HG02759 (cell line): Measurements from ENCODE around the gene TANK.
"Not testable (repeated sequence)": the region's sequence is repeated elsewhere in the genome, so short reads cannot be mapped to it uniquely, and the experiment has no call there.

Experiments
- ATAC-seq: cut with Tn5 transposase; IDR thresholded peaks from one replicate; pipeline ENCODE4 v1.9.1; 2021; ENCODE audit warnings: mild to moderate bottlenecking, moderate library complexity; ENCODE audit not compliant: unreplicated experiment

TANK gene

DNA sequence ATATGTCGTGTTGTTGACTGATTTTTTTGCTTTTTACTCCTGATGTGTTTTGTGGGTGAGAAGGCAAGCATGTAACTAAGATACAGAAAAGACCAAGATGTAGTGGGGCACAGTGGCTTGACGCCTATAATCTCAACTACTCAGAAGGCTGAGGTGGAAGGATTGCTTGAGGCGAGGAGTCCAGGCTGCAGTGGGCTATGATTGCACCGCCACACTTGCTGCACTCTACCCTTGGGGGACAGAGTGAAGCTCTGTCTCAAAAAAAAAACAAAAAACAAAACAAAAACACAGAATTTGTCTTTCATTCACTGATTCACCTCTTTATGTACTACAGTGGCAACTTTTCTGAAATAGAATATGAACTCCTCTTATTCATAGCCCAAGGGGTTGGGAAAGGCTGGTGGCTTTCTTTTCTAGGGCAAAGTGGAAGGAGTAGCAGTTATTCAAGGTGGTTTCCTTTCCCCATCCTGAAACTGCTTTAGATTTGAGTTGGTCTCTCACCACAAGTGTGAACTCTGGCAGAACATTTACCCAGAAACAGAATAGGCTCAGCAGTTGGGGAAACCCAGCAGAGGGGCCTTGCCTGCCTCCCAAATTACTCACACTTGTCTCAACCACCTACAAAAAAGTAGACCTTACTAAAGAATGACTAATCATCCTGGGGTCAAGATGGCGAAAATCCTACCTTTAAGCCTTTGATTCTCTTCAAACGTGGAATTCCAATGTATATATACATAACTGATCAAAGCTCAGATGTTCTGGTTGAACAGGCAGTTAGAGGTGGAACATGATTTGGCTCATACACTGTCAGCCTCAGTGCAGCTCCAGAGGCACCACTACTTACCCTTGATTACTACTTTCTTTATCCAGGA, 6.5 kb downstream of the TANK start:
- ATAC-seq: peak; percentile 85

DNA sequence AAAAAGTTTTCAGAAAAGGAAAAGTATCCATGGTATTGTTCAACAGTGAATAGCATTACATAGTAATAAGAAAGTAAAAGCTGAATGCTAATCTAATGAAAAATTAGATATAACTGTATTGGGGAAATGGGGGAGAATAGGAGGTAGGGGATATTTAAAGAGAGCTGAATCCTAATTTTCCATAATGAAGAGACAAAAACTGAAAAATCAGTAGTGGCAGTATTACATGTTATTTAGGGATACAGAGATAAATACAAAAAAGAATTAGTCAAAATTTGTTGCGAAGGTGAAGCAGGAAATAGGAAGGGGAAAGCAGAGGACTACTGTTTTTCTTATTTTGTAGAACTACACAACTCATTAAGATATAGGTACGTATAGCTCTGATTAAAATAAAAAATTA, 9.1 kb downstream of the TANK start:
- no peak for ATAC-seq

DNA sequence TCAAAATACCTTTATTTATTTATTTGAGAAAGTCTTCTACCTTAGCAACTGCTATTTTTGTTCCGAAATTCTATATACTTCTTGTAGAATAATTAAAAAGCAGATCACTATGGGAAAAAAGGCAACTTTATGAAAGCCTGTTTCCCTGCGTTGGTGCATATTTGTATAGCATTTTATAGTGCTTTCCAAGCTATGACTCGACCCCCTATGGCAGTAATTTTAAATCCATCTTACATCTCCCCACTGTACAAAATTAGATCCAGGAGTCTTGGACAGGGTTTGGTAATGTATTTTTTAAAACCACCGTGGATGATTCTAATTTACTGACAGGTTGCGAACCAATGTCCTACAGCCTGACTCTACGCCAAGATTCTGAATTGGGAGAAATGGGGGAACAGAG, 10.1 kb downstream of the TANK start:
- no peak for ATAC-seq

DNA sequence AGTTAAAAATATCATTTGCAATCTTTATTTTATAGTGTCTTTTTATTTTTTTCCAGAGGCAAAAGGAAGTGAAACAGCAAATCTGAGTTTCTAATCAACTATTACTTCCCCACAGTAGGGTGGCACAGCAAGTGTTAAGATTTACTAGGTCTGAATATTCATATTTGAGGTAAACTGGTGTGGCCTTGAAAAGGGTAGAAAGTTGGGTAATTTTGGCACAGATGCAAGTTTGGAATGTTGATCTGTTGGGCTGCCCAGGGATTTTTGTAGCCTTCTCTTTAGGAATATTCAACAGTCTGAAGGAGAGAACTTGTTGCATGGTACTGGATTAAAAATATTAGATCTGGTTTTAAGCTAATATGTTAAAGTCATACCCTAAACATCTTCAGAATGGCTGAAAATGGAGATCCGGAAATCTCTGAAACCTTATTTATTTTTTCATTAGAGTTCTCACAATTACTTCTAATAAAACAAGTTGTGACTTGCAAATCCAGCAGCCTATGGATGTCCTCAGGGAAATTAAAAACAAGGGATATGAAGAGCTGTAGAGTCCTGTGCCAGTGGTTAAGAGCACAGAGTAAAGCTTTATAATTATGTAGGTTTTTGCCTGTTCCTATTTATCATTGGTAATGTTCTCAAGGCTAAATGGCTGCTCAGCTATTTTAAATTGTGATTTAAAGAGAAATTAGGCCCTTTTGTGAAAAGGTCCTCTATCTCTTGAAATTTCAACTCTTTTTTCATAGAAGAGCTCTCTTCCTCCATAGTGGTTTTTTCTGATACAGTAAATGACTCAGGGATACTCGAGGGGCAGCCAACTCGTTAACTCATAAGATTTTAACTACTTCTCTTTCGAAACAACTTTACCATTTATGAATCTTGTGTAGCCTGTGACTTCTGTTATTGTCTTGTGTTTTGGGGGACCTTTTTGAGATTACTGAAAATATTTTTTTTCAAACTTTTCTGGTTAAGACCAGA, 11.0 kb downstream of the TANK start:
- no peak for ATAC-seq

DNA sequence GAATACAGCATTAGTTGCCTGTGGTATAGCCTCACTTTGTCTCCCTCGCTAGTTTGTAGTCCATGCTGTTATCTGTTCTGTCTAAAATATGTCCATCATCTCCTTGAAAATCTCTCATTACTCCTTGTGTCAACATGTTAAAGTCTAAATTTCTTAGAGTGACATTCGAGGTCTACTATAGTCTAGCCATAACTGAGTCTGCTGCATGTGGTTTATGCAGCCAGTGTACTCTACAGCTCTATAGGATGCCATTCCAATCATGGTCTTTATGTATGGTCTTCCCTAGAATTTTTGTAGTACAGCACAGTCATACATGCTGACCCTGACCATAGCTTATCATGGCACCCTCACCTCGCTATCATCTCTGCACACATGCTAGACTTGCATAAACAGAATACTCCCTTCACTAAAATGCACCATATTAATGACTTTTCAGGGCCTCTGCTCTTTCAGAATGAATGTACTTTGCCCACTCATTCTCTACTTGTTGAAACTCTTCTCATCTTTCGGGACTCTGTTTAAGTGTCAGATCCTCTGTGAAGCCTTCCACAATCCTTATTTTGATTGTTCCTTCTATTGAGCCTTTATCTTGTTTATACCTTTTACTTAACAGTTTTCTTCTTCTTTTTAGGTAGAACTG, 12.8 kb downstream of the TANK start:
- peak; percentile 67 for ATAC-seq

DNA sequence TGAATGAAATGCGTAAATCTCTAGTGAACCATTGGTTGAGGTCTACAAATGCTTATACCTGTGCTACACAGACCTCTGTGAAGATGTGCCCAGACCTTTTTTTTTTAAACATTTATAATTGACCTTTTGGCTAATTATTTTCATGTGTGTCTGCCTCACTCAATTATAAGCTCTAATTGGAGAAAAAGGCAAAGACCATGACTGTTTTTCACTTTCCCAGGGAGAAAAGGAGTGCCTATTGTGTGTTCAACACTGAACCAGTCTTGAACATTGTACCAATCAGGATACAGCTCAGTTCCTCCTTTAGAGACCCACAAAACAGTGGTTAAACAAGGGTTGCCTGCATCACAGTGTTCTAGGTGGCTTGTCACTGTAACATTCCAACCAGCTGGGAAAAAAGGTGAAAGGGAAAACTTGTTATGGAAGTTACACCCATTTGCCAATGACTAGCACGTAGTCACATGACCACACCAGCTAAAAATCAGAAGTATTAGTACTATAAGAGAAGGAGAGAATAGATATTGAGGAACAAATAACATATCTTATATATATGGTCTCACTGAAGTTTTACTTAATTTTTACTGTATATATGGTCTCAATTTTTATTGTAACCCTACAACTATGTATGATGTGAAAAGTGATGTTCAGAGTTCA, 13.4 kb downstream of the TANK start:
- ATAC-seq: peak; percentile 29

DNA sequence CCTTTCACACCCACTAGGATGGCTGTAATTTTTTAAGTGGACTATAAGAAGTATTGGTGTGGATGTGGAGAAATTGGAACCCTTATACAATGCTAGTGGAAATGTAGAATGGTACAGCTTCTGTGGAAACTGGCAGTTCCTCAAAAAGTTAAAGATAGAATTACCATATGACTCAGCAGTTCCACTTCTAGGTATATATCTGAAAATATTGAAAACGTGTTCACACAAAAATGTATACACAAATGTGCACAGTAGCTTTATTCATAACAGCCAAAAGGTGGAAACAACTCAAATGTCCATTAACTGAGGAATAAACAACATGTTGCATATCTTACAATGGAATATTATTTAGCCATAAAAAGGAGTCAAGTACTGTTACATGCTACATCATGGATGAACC, 17.7 kb downstream of the TANK start:
- no peak for ATAC-seq

DNA sequence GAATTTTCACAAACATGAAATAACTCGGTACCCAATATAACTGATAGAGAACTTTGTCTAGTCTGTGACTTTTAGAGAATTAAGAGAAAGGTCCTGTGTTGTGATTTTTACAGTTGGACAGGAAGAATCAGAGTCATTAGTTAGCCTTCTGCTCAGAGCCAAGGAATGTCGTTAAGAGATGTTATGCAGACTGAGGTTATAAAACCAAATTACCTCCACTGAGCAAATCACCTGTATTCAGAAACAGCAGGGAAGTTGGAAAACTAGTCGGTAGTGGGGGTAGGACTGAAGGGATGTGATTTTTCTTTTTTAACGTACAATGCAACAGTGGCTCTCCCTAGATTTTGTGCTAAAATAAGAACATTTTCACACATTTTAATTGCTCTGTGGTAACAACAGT, 18.5 kb downstream of the TANK start:
- no peak for ATAC-seq

DNA sequence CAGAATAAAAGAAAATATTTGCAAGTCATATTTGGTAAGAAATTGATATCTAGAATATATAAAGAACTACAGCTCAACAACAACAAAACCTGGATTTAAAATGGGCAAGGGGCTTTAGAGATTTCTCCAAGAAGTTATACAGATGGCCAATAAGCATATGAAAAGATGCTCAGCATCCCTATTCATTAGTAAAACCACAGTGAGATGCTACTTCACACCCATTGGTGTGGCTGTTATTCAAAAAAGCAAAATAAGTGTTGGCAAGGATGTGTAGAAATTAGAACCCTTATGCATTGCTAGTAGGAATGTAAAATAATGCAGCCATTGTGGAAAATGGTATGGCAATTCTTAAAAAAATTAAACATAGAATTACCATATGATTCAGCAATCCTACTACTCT, 29.8 kb downstream of the TANK start:
- no peak for ATAC-seq

DNA sequence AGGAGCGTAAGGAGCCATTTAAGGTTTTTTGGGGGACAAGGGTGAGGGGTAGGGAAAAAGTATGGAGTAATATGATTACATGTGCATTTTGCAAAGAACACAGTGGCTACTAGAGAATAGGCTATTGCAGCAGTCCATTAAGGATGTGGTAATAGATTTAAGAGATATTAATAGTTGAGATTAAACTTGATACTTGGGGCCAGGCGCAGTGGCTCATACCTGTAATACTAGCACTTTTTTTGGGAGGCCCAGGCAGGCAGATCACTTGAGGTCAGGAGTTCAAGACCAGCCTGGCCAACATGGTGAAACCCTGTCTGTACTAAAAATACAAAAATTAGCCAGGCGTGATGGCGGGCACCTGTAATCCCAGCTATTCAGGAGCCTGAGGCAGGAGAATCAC, 35.4 kb downstream of the TANK start:
- ATAC-seq: not testable (repeated sequence)

DNA sequence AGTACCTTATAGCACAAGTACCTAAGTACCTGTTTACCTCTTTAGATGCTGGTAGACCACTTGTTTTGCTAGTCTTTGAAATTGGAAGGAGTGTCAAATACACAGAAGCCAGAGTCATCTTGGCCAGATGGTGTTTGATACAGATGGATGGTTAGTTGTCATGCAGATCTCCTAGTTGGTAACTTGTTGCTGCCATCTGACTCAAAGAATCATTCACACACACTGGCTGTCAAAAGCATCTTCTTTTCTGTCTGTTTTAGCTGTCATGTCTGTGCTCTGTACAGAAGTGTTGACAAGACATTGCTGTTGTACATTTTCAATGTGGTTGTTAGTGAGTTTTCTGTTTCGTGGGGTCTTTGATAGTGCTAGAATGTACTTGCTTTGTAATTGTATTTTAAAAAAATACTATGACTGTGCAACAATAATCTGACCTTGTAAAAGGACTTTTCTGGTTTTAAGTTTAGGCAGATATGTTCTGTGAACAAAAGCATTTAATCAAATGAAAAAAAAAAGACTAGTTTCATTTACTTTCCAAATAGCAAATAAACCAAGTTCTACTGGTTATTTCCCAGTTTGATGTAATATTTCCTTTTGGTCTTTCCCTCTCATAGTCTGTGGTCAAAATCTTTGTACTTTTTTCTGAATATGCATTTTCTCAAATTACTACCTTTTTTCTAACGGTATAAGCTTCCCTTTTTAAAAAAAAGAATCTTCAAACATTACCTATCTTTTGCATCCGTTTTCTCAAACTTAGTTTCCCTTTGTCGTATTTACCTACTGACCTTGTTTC, 39.9 kb downstream of the TANK start:
- peak; percentile 89 for ATAC-seq

DNA sequence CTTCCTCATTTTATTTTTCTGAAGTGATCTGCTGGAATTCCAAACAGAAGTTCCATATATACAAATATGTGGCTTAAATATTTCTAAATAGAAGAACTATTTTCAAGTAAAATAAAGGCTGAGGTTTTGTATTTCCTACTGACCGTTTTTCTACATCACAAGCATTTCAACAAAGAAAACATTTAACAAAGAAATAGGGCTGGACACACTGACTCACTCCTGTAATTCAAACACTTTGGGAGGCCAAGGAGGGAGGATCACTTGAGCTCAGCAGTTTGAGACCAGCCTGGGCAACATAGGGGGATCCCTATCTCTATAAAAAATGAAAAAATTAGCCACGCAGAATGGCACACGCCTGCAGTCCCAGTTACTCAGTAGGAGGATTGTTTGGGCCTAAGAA, 44.6 kb downstream of the TANK start:
- ATAC-seq: no peak

DNA sequence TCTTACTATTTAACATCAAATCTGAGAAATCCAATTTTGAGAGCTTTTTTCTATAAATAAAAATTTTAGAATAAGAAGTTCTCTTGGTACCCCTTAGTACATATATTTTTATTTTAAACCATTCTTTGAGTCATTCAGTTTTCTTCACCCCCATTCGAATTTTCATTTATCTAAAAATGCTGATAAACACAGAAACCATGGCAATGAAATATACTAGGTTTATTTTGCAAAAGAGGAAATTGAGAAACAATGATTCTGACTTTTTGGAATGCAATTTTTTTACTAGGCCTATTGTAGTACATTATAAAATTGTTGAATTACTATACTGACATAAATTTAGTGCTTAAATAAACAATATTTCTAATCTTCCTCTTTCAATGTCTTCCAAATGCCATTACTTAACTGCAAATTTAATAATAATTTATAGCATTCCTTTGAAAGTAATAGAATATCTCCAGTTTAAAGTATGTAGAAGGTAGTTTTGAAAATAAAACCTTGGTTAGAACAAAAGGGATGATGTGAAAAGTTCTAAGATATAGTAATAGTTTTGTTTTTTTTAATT, 46.3 kb downstream of the TANK start:
- no peak for ATAC-seq

DNA sequence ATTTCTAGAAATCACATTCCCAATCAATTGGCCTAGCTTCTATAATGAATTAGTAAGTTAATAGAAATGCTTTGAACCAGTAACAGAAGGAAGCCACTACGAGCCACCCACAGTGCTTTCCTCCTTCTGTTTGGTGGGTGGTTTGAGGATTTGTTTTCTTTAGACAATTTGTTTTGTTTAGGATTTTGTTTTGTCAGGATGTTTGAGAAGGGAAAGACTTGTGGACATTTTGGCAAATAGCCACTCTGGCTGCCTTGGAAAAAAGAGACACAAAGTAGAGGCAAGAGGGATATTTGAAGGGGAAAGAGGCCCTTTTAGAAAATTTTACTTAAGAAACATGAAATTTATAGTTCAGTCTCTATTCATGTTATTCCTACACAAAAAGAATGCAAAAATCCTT, 47.7 kb downstream of the TANK start:
- no peak for ATAC-seq

DNA sequence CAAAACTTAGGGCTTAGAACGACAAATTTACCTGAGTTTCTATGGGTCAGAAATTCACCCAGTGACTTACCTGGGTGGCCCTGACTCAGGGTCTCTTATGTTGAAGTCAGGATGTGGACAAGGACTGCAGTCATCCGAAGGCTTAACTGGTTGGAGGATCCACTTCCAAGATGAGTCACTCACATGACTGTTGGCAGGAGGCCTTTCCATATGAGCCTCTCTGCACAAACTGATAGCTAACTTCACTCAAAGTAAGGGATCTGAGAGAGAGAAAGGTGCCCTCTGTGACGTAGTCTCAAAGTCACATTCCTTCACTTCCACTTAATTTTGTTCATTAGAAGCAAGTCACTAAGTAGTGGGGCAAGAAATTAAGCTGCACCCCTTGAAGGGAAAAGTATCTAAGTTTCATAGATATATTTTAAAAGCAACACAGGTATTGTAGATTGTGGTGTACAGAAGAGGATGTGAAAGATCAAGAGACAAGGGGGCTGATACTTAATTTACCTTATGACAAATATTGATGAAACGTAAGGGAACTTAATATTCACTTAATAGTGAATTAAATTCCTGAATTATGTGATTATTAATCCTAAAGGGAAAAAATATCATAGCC, 48.4 kb downstream of the TANK start:
- ATAC-seq: peak; percentile 67

DNA sequence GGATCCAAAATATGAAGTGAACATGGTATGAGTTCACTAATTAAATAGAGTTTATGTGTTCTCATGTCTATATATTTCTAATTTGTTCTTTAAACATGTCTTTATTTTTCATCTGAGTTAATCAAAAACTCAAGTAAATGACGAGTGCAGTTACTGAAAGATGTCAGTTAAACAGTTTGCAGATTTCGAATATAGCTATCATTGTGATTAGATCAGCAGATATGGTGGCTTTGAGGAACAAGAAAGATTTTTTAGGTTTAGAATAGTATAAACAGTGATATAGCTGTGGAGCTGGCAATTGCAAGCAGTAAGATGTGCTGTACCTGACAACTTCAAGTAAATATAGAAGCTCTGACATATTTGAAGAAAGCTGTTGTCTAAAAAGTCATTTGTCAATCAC, 49.7 kb downstream of the TANK start:
- no peak for ATAC-seq

DNA sequence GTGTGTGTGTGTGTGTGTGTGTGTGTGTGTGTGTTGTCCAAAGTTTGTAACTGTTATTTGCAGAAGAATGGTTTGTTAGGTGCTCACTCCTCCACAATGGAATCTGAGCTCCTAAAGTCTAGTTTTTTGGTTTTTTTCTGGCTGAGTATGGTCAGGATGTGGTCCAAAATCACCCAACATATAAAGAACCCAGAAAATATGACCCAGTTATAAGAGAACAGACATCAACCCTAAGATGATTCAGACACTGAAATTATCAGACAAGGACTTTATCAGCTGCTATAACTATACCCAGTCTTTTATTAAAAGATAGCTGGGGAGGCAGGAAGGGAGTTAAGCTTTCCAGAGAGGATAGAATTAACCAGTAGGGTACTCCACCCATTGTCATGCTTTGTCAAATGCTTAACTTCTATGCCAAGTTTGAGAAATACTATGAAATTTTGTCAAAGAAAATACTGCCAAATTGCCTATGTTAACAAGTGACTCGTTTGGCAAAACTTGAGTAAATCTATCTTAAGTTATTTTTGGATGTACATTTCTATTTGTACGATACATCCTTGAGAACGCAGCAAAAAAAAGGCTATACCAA, 57.5 kb downstream of the TANK start:
- no peak for ATAC-seq

DNA sequence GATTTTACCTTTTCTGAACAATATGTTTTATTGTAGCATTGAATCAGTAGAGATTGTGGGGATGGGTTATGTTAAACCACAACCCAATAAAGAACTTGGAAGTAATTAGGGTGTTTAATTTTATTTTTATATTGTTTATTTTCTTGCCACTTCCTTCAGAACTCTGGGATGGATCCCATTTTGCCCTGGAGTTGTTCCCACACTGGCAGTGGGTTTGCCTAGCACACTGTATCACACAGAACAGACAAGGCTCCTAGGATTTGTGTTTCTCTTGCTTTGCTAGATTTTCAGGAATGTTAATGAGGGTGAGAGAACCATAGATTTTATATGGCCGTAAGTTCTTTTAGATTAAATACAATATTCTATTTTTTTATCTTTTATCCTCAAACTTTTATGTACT, 59.0 kb downstream of the TANK start:
- no peak for ATAC-seq

DNA sequence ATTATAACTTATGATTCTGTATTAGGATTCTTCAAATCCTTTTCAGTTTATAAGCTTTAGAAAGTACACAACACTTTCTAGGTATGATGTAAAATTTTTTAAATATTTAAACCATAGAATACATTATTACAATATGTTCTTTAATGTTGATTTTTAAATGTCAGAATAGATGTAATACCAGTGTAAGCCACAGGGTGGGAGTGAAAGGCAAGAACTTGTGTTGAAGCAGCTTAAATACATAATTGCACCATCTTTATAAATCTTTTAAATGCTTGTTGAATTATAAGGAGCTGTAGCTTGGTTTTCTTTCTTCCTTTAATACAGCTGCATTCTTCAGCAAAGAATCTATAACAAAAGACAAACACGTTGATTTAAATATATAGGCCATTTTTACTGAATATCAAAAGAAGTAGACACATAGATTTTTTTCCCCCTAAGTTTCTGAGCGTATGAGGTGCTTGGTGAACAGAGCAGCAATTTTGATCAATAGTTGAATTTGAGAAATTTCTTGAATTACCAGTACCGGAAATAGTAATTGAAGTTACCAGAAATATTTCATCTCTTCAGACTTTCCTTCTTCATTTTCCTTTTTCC, 63.0 kb downstream of the TANK start:
- peak; percentile 40 for ATAC-seq
